Endothelial cell of umbilical vein (primary cell): ENCODE measurements around the gene EVI5. TPM values are rescaled to one million over a fixed set of nuclear protein-coding genes. Genes with fewer than 3 reads are reported as not detected.

ENCODE experiments used
- BruUV-seq: library from RNA; stranded (reverse); fragments of 400-500 nt; replicated peaks from 2 replicates; lab custom pipeline; 2021; lab: Mats Ljungman, UMichigan
- CTCF ChIA-PET: fragments of 300-600, 350-600 bp; sonication (Branson Sonifier 250); formaldehyde crosslinking; loops from one replicate; lab custom pipeline; 2021; ENCODE audit warnings: antibody characterized with exemption, inconsistent platforms; lab: Charles Lee
- POLR2A ChIA-PET: fragments of 300-600, 350-600 bp; sonication (Branson Sonifier 250); formaldehyde crosslinking; loops from one replicate; lab custom pipeline; 2021; ENCODE audit warnings: antibody characterized with exemption, inconsistent platforms; lab: Charles Lee
- DNase-seq: peaks from one replicate; pipeline ENCODE4 v3.0.0-alpha.2; 2011; ENCODE audit warnings: low read depth, low spot score
- FAIRE-seq: peaks from 2 replicates; lab custom pipeline; 2011; peaks lifted over from hg19 to GRCh38; lab: Jason Lieb, UNC
- H2AFZ ChIP-seq: 2 replicates; pipeline ENCODE4 v1.6.0; 2012; ENCODE audit warnings: low read depth, low read length, control low read depth, inconsistent platforms
- H3K27ac ChIP-seq: 2 replicates; pipeline ENCODE4 v1.5.1; 2011; ENCODE audit warnings: low read depth, mild to moderate bottlenecking, control low read depth, low read length, moderate library complexity; ENCODE audit not compliant: insufficient read depth
- H3K27me3 ChIP-seq, 2 experiments: 2 replicates each; pipeline versions ENCODE4 v1.6.0 to v1.6.1; 2011; ENCODE audit warnings: low read length in 2 of 2, mixed read lengths in 1 of 2; ENCODE audit not compliant: control insufficient read depth in 2 of 2, insufficient read depth in 2 of 2
- H3K36me3 ChIP-seq, 2 experiments: 2 replicates in 1 of 2; 3 replicates in 1 of 2; pipeline ENCODE4 v1.5.1; 2011; ENCODE audit warnings: low read length in 2 of 2, mild to moderate bottlenecking in 1 of 2, moderate library complexity in 1 of 2; ENCODE audit not compliant: control insufficient read depth in 2 of 2, insufficient read depth in 2 of 2; ENCODE audit errors: extremely low read depth in 1 of 2
- H3K4me1 ChIP-seq: 3 replicates; pipeline ENCODE4 v1.5.1; 2011; ENCODE audit warnings: mild to moderate bottlenecking, low read length; ENCODE audit not compliant: control insufficient read depth, insufficient read depth; ENCODE audit errors: extremely low read depth
- H3K4me2 ChIP-seq: 2 replicates; pipeline ENCODE4 v1.6.1; 2011; ENCODE audit warnings: low read length, control low read depth, mixed read lengths; ENCODE audit not compliant: insufficient read depth
- H3K4me3 ChIP-seq, 3 experiments: fragments of 200-600 bp in 1 of 3; sonication (generic), shearing (Covaris generic) in 1 of 3; replicated peaks in 1 of 3; 2 replicates each; pipeline ENCODE4 v1.5.1; 2011 to 2016; ENCODE audit warnings: control low read depth in 3 of 3, low read length in 3 of 3, mild to moderate bottlenecking in 2 of 3, inconsistent platforms in 1 of 3, low read depth in 1 of 3, moderate library complexity in 1 of 3; ENCODE audit not compliant: insufficient read depth in 1 of 3
- H3K79me2 ChIP-seq: 2 replicates; pipeline ENCODE4 v1.6.0; 2012; ENCODE audit warnings: low read length, inconsistent platforms; ENCODE audit not compliant: control insufficient read depth, insufficient read depth
- H3K9ac ChIP-seq: replicated peaks from 2 replicates; pipeline ENCODE3; 2011; ENCODE audit warnings: low read length, control low read depth; ENCODE audit not compliant: insufficient read depth; ENCODE audit errors: extremely low read depth
- H3K9me1 ChIP-seq: replicated peaks from 3 replicates; pipeline ENCODE4 v1.6.0; 2011; ENCODE audit warnings: mild to moderate bottlenecking, low read length; ENCODE audit not compliant: control insufficient read depth, insufficient read depth; ENCODE audit errors: extremely low read depth
- H3K9me3 ChIP-seq: replicated peaks from 2 replicates; pipeline ENCODE4 v1.5.1; 2012; ENCODE audit warnings: low read length, inconsistent platforms; ENCODE audit not compliant: control insufficient read depth, insufficient read depth
- H4K20me1 ChIP-seq: replicated peaks from 2 replicates; pipeline ENCODE3; 2011; ENCODE audit warnings: mild to moderate bottlenecking, low read length; ENCODE audit not compliant: control insufficient read depth, insufficient read depth; ENCODE audit errors: extremely low read depth
- EZH2 ChIP-seq: IDR thresholded peaks from 2 replicates; pipeline ENCODE4 v1.6.1; 2012; ENCODE audit warnings: borderline replicate concordance, low read depth, mild to moderate bottlenecking, moderate library complexity, low read length, inconsistent platforms; ENCODE audit not compliant: severe bottlenecking
- MYC ChIP-seq: IDR thresholded peaks from one replicate; pipeline ENCODE4 v1.6.1; 2011; ENCODE audit warnings: mild to moderate bottlenecking, low read depth, low read length
- POLR2A ChIP-seq: IDR thresholded peaks from 2 replicates; pipeline ENCODE4 v1.6.1; 2012; ENCODE audit warnings: low read depth, mild to moderate bottlenecking, control low read depth, low read length
- dilution Hi-C: fragments of 300-500 bp; cut with MboI; formaldehyde crosslinking; loops from one replicate; pipeline ENCODE4 v1.15.0; 2019; ENCODE audit warnings: low sequenced_read_pairs; ENCODE audit not compliant: extremely low pct_ligation_motif_present
- intact Hi-C: fragments of 100-400 bp; cut with micrococcal nuclease; formaldehyde crosslinking; loops from one replicate; pipeline ENCODE4 v1.10.0; 2022
- polyA plus RNA-seq, 4 experiments: library from polyadenylated mRNA; depleted of rRNA in 3 of 4; stranded (reverse) in 3 of 4; unstranded in 1 of 4; fragments of >200 nt; gene quantifications; 2 replicates each; pipeline versions ENCODE4 v1.2.1 to v1.2.3, GENCODE V29; 2011 to 2012; ENCODE audit warnings: missing spikeins in 1 of 4
- total RNA-seq: library from RNA; stranded (reverse); gene quantifications from 2 replicates; pipeline ENCODE4 v1.2.3, GENCODE V29; 2021

Gene EVI5
- total and polyA plus RNA-seq, 2 donors (not counting 3 experiments of a cell fraction or from before 2014, with no cell fraction given): 5.0 to 26.2 TPM

DNA sequence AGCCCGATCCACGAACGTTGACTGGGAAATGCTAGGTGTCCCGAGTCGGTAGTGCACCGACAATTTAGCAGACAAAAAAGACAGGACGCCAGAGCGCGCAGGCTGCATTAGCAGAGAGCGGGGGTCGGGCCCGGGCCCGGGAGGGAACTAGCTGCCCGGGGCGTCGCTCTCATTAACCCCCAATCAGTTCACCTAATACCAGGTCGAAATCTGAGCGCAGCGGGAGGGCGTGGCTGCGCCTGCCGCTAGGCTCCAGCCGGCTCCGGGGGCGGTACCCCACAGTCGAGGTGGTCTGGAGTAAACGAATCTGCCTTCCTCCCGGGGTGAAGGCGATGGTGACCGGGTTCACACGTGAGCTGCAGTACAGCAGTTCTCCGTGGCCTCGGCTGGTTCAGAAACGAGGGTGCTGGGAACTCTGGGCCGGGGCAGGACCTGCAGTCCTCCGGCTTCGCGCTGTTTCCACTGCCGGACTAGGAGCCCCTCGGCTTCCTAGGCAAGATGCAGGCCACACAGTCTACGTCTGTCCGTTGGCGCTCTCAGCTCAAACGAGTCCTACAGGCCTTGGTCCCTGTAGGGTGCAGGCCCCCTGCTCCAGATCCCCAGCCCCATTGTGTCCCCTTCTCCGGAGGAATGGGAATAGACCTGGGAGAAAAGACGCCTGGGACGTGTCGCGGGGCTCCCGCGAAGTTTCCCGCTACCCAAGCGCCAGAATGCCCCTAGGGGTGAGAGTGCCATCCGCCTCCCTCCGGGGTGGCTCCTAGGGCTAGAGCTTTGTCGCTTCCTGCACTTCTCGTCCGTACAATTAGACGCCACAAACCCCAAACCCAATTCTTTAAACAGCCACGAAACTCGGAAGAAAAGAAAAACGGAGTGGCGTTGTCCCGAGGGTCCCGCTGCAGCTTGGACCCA, 300.2 kb downstream of the EVI5 start:
- Histone ChIP-seq H3K36me3 (no peaks in the 10 kb centered on the region), H3K4me1 (peaks cover 55% of the 10 kb centered on the region), H3K4me2 (peak overlapping the region; percentile 80), H3K9ac (no peak overlapping the region), H3K9me1 (no peaks in the 10 kb centered on the region), H3K79me2 (no peaks in the 10 kb centered on the region), H2AFZ (peak overlapping the region; percentile 70), H3K4me3 (peak overlapping the region in 1 of 3 experiments; percentile 26), H3K27ac (no peak overlapping the region), H4K20me1 (no peaks in the 10 kb centered on the region), H3K27me3 (peaks cover 66 to 94% of the 10 kb centered on the region in 2 experiments), H3K9me3 (no peaks in the 10 kb centered on the region)
- dilution Hi-C loops (no loop called here), intact Hi-C loops (loop anchor here (5.0 kb wide), 3 partner anchors 167 to 333 kb away; partner anchors contain the start of genes GLMN and RPAP2)
- BruUV-seq: no TSS peak
- TF ChIP-seq EZH2 (peak; percentile 74), POLR2A (no peak)
- FAIRE-seq: peak; percentile 38
- ChIA-PET CTCF (interaction anchor here (1.0 to 2.1 kb wide), 2 partner anchors 167 to 174 kb away, joined by 3 to 5 read pairs; no protein-coding TSS in a partner anchor), POLR2A (no interaction called here)
- peak; percentile 23 for DNase-seq

DNA sequence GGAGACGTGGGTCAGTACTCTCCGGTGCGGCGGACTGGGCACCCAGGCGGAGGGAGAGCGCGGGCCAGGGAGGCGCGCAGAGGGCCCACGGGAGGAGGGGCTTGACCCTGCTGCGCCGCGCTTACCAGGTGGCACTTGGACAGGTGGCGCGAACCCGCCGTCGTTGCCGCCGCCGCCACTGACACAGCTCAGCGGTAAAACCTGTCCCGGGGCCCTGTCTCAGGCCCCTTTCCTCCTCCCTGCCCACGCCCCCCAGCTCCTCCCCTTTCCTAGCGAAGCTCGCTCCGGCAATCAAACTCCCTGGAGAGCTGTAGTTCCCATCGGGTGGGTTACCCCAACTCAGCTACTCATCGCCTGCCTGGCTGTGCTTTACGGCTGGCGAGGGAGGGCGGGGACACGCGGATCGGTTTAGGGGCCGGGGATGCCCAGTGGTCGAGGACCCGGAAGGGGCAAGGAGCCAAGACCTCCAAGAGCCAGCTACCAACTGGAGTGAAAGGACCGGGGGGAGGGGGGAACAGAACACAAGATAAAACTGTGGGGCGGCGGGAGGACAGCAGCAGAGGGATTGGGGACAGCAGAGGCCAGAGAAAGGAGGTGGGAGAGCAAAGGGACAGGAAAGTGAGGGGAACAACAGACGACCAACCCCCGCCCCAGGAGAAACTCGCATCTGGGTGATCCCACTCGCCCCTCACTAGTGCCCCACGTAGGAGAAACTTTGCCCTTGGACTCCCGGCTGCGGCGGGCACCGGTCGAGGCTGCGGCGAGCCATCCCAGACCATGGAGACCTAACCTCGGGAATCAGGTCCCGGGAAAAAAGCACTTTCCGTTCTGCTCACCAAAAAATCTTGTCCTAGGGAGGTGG, 301.1 kb downstream of the EVI5 start:
- FAIRE-seq: no peak
- peak overlapping the region; percentile 80 for H3K4me2 ChIP-seq
- CTCF ChIA-PET: interaction anchor here (0.7 kb wide), 2 partner anchors 192 to 639 kb away, joined by 3 read pairs; no protein-coding TSS in a partner anchor

More for the DNA sequence above, 301.1 kb downstream of the EVI5 start:
- H2AFZ ChIP-seq: no peak overlapping the region
- H3K9me3 ChIP-seq: no peaks in the 10 kb centered on the region
- no peaks in the 10 kb centered on the region for H3K9me1 ChIP-seq
- DNase-seq: no peak
- H3K36me3 ChIP-seq: no peaks in the 10 kb centered on the region
- H3K27me3 ChIP-seq: peaks cover 64 to 95% of the 10 kb centered on the region in 2 experiments
- TF ChIP-seq EZH2 (peak; percentile 93), MYC (no peak)
- no peak overlapping the region for H3K27ac ChIP-seq
- no peaks in the 10 kb centered on the region for H3K79me2 ChIP-seq
- H3K4me3 ChIP-seq: no peak overlapping the region
- dilution Hi-C loops: no loop called here
- peaks cover 55% of the 10 kb centered on the region for H3K4me1 ChIP-seq
- H3K9ac ChIP-seq: no peak overlapping the region
- BruUV-seq: no TSS peak
- POLR2A ChIA-PET: no interaction called here
- intact Hi-C loops: loop anchor here (5.0 kb wide), 3 partner anchors 167 to 333 kb away; partner anchors contain the start of genes GLMN and RPAP2
- no peaks in the 10 kb centered on the region for H4K20me1 ChIP-seq
